Activated CD8-positive, alpha-beta memory T cell treated with anti-CD3 and anti-CD28 coated beads, Interleukin-2, amount 50 U/mL, for 24 hours (primary cell): ENCODE measurements around the gene ETFDH.
"Not testable (repeated sequence)": the region's sequence is repeated elsewhere in the genome, so short reads cannot be mapped to it uniquely, and the experiment has no call there.

Experiments
- DNase-seq: peaks from one replicate; pipeline ENCODE4 v3.0.0-alpha.2; 2020; ENCODE audit errors: extremely low read depth

The ETFDH gene

DNA sequence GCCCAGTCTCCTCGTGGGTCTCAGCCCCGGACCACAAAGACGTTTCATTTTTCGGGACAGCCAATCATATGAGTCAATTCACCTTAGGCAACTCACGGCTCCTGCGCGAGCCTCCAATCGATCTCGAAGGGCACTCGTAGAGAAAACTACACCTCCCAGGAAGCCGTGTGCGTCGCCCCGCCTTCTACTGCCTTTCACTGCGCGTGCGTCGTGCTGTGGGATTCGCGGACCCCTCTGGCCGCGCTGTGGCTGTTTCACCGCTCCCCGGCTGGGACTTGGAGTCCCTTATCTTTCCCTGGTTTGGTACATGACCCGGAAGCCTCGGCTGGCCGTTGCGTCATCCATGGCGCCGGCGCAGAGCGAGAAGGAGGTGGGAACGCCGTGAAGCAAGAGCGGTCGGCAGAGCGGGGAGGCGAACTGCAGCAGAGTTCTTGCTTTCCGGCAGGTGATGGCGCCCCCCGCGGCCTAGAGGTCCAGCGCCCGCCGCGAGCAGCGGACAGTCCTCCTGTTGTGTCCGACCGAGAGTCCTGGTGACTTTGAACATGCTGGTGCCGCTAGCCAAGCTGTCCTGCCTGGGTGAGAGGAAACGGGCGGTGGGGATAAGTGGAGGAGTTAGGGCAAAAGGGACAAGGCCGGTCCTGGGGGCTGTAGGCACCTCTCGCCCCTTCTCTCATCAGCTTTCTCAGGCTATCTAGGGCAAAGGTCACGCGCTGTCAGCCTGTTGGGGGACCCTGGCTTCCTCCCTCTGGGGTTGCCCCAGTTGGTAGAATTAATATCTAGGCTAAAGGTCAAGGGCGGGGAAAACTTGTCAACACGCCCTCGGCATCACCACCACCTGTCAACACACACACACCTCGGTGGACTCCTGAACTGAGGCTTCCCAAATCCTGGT, at the start of gene ETFDH:
ETFDH (plus strand) TSS at position 382 of the 892 bp plus-strand sequence; CDS start at position 543, 161 bp downstream.
- DNase-seq = peak; percentile 99

DNA sequence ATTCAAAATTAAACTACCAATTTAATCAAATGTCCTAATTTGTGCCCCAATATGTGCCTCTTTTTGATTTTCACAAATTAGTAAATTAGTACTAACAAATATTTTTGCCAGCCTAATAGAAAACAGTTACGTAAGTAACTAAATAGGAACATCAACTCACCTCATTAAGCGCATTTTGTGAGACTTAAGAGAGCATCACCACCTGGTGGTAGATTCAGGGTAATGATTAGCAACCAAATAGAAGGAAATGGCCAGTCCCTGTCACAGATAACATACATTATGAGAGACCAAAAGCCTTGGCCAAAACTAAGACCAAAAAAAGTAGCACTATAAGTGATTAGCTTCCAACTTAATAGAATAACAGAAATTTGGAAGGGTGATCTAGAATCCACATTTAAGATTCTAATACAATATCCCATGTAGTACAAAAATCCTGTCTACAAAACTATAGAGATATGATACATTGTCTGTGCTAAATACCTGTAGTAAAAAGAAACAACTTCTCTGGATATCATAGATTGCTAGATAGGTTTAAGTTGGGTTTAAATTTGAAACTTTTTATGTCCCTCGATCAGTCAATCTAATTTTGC, 47.1 kb upstream of the ETFDH start:
- no peak for DNase-seq

DNA sequence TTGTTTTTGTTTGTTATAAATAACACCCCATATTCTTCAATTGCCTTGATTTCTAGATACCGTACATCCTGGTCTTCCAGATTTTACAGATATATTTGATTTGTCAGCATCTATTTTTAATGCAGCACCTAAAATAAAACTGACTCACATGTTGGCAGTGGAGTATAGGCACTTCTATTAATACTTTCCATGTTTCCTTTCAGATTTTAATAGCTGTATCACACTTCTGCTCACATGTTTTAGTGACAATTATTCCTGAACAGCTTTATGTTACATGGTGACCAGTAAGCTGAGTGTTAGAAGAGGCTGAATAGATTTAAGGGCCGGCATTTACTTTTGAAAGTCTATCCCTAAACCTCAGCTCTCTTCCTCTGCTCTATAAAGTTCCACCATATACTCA, 46.6 kb upstream of the ETFDH start:
- DNase-seq = no peak

GRCh38 chr4:158630893-158631292, 41.2 kb upstream of the ETFDH start:
- DNase-seq = no peak

- DNase-seq = no peak
These were observed 35.5 kb upstream of the ETFDH start for GRCh38 chr4:158636619-158637018.

- DNase-seq = no peak
These were observed 27.7 kb upstream of the ETFDH start for GRCh38 chr4:158644356-158644755.

GRCh38 chr4:158644760-158645159, 27.3 kb upstream of the ETFDH start:
- no peak for DNase-seq

GRCh38 chr4:158649111-158649680, 22.9 kb upstream of the ETFDH start:
- no peak for DNase-seq

DNA sequence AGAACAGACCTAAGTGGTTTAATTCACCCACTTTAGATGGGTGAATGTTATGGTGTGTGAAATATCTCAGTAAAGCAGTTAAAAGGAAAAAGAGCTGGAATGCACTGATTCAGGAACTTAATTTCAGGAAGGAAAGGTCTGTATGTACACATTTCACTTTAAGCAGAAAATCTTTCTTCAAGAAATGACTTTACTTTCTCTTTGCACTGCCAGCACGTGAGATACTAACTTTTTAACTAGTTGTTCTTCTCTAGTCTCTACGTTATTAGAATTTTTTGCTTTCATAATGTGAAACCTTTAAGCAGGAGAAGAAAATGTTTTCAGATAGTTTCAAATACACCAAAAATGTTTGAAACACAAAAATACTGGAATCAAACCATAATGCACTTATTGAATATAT, 19.2 kb upstream of the ETFDH start:
- no peak for DNase-seq

GRCh38 chr4:158656439-158656838, 15.7 kb upstream of the ETFDH start:
- DNase-seq = no peak

DNA sequence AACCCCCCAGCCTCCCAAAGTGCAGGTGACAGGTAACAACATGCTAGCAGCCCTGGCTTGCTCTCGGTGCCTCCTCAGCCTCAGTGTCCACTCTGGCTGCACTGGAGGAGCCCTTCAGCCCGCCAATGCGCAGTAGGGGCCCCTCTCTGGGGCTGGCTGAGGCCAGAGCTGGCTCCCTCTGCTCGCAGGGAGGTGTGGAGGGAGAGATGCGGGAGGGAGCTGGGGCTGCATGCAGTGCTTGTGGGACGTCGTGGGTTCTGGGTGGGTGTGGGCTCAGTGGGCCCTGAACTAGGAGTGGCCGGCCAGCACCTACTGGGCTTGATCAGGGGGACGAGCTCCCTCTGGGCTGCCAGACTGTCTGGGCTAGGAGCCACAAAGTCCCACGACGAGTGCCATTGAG, 14.8 kb upstream of the ETFDH start:
- DNase-seq = no peak

DNA sequence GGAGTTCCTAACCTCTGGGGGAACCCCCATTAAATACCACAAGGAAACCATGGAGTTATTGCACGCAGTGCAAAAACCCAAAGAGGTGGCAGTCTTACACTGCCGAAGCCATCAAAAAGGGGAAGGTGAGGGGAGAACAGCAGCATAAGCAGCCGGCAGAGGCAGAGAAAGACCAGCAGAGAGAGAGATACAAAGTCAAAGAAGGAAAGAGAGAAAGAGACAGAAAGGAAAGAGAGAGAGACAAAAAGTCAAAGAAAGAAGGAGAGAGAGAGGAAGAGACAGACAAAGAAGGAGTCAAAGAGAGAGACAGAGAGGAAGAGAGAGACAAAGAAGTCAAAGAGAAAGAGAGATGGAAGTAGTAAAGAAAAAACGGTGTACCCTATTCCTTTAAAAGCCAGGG, 8.8 kb upstream of the ETFDH start:
- DNase-seq = not testable (repeated sequence)

DNA sequence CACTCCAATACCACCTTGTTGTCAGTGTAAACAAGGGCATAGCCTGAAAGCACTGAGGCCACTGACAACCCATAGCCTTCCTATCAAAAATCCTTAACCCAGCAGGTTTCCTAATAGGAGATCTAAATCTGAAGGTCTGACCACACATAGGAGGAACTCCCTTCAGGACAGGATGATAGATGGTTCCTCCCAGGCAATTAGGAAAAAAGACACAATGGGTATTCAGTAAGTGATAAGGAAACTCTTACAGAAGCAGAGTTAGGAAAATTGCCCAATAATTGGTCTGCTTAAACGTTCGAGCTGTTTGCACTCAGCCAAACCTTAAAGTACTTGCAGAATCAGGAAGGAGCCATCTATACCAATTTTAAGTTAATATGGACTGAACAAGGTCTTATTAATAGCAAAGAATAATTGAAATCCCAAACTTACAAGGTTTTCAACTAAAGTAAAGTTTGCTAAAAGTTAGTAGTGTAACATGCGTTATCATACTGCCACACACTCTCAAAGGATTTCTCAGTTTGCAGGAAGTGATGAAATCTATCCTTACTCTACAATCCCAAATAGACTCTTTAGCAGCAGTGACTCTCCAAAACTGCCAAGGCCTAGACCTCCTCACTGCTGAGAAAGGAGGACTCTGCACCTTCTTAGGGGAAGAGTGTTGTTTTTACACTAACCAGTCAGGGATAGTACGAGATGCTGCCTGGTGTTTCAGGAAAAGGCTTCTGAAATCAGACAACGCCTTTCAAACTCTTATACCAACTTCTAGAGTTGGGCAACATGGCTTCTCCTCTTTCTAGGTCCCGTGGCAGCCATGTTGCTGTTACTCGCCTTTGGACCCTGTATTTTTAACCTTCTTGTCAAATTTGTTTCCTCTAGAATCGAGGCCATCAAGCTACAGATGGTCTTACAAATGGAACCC, 8.1 kb upstream of the ETFDH start:
- not testable (repeated sequence) for DNase-seq

DNA sequence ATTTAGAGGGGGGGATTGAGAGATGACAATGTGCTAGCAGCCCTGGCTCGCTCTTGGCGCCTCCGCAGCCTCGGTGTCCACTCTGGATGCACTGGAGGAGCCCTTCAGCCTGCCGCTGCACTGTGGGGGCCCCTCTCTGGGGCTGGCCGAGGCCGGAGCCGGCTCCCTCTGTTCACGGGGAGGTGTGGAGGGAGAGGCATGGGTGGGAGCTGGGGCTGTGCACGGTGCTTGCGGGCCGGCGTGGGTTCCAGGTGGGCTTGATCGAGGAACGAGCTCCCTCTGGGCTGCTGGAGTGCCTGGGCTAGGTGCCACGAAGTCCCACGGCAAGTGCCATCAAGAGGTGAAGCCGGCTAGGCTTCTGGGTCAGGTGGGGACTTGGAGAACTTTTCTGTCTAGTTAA, 7.3 kb upstream of the ETFDH start:
- DNase-seq = no peak

DNA sequence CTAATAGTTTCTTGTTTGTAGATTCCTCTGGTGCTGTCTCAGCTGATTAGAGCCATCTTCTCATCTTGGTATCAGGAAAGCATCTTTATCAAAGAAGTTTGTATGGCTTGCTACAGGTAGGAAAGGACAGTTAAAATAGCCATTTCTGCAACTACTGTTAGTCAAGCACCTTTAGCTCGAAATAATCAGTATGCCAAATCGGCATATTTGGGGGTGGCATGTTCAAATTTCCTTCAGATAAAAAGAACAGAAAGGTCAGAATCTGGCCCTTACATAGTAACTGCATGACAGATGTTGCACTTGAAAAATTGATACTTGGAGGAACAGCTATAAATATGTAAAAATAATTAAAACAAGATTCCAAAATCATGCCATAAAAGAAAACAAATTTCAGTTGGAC, 5.2 kb upstream of the ETFDH start:
- no peak for DNase-seq

GRCh38 chr4:158667651-158668198, 4.4 kb upstream of the ETFDH start:
- DNase-seq = no peak

- DNase-seq = no peak
These were observed 2.8 kb upstream of the ETFDH start for GRCh38 chr4:158669310-158669709.

GRCh38 chr4:158670975-158671664, 976 bp upstream of the ETFDH start:
- DNase-seq = peak; percentile 26

DNA sequence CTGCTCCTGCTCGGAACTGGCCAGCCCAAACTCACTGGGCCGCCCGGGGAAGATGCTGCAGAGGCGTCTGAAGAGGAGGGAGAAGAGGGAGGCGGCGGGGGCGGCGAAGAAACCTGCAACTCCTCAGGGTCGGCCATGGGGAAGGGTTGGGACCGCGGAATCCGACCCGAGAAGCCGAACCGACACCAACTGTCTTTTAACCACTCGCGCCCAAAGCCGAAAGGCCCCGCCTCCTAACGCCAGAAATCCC, 506 bp upstream of the ETFDH start, which contains the start of gene C4orf46:
C4orf46 (minus strand) TSS at position 223 of the 250 bp plus-strand sequence; CDS start at position 137, 86 bp downstream.
- DNase-seq = no peak

DNA sequence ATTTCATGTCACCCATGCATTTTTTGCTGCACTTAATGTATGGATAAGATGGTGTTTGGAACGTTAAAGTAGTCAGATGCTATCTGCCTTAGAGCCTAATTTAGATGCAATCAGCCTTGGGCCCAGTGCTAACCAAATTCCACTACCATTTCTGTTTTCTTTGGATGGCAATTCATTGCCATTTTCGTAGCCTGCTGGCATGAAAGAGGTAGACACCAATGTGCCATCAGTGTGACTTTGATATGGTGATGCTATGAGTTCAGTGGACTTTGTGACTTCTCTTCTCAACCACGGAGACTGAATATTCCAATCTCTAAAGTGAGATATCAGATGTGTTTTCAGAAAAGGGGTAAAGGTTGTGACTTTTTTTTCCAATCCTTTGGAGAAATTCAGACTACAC, 1.5 kb downstream of the ETFDH start:
- no peak for DNase-seq

DNA sequence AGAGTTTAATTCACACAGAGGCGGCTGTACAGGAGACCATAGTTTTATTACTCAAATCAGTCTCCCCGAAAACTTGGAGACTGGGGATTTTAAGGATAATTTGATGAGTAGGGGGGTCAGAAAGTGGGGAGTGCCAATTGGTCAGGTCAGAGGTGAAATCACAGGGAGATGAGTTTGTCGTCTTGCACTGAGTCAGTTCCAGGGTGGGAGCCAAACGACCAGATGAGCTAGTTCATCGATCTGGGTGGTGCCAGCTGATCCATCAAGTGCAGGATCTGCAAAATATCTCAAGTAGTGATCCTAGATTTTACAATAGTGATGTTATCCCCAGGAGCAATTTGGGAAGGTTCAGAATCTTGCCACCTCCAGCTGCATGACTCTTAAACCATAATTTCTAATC, 4.0 kb downstream of the ETFDH start:
- no peak for DNase-seq
